ENCODE results near the gene ARFRP1.
"Not testable (repeated sequence)": the region's sequence is repeated elsewhere in the genome, so short reads cannot be mapped to it uniquely, and the experiment has no call there.

ARFRP1 gene

GRCh38 chr20:63653041-63653973 lies 54.5 kb downstream of the ARFRP1 start, which contains the start of gene STMN3:
Gene STMN3 (minus strand): TSS chr20:63653424. CDS start chr20:63653345, 79 bp downstream.
- DNase-seq: peak in 1 of 2 experiments; percentile 50

- DNase-seq: no peak
Observed at GRCh38 chr20:63652192-63652980, 55.4 kb downstream of the ARFRP1 start.

GRCh38 chr20:63651942-63652191 lies 55.9 kb downstream of the ARFRP1 start:
- DNase-seq: no peak

GRCh38 chr20:63650486-63650885 lies 57.3 kb downstream of the ARFRP1 start:
- DNase-seq: not testable (repeated sequence)

- DNase-seq: no peak
Observed at GRCh38 chr20:63648895-63649589, 58.7 kb downstream of the ARFRP1 start.
